Measurements from ENCODE around the gene KCND3.

DNA sequence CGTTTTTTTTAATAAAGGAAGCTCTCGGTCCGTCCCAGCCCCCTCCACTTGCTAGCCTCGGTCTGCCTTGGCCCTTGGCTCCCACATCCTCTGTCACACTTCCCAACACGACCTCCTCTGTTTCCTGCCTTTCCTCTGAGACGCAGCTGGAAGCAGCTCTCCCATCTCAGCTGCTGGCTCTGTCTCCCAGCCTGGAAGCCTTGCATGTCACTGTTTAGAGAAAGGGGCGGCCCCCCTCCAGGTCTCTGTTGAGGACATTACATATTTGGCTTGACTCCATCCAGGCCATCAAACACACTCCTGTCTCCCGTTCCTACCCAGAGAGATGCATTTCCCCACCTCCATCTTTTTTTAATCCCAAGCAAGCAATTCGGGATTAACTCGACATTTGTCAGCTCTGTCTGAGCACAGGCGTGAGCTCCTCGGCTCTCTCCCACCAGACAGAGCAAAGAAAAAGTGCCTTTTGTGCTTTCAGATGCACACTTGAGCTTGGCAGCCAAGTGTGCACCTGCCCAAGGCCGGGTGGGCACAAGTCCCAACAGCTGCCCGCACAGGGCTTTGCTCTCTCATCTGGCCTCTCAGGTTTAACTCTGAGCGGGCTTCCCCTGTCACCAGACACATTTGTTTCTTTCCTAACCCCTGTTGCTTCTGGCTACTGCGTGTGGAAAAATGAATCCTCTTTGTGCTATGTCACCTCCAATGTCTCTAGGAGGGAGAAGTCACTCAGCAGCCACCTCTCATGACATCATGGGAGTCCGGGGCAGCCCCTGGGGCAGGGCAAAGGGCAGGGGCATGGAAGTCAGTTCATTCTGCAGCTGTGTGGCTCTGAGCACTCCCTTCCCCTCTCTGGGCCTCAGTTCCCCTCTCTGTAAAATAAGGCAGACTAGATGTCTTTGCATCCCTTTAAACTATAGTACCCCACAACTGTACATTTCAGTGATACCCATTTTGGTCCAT lies 108.3 kb downstream of the KCND3 start:
- TF ChIP-seq GATA3 (IDR thresholded peaks at IDR 0.05; ENCODE audit: low read depth, low read length) (no peak), GATA2 (IDR thresholded peaks at IDR 0.05; ENCODE audit: low read depth, low read length) (no peak)
